Measurements from ENCODE around the gene INHBE.

The INHBE gene

DNA sequence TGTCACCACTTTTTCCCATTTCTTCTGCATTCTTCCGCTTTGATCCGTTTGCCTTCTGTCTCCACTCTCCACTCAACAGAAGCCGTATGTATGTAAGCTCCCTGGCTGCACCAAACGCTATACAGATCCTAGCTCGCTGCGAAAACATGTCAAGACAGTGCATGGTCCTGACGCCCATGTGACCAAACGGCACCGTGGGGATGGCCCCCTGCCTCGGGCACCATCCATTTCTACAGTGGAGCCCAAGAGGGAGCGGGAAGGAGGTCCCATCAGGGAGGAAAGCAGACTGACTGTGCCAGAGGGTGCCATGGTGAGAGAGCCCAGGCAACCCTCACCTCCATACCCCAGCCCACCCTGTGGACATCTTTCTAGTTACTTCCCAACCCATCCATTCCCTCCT, 12.8 kb downstream of the INHBE start:
- FAIRE-seq = no peak
- no peak for DNase-seq (ENCODE audit: insufficient read length, low spot score)
- TF ChIP-seq, protein P1, sequence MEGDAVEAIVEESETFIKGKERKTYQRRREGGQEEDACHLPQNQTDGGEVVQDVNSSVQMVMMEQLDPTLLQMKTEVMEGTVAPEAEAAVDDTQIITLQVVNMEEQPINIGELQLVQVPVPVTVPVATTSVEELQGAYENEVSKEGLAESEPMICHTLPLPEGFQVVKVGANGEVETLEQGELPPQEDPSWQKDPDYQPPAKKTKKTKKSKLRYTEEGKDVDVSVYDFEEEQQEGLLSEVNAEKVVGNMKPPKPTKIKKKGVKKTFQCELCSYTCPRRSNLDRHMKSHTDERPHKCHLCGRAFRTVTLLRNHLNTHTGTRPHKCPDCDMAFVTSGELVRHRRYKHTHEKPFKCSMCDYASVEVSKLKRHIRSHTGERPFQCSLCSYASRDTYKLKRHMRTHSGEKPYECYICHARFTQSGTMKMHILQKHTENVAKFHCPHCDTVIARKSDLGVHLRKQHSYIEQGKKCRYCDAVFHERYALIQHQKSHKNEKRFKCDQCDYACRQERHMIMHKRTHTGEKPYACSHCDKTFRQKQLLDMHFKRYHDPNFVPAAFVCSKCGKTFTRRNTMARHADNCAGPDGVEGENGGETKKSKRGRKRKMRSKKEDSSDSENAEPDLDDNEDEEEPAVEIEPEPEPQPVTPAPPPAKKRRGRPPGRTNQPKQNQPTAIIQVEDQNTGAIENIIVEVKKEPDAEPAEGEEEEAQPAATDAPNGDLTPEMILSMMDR (IDR thresholded peaks at IDR 0.05; ENCODE audit: insufficient read depth, missing control alignments) = no peak

DNA sequence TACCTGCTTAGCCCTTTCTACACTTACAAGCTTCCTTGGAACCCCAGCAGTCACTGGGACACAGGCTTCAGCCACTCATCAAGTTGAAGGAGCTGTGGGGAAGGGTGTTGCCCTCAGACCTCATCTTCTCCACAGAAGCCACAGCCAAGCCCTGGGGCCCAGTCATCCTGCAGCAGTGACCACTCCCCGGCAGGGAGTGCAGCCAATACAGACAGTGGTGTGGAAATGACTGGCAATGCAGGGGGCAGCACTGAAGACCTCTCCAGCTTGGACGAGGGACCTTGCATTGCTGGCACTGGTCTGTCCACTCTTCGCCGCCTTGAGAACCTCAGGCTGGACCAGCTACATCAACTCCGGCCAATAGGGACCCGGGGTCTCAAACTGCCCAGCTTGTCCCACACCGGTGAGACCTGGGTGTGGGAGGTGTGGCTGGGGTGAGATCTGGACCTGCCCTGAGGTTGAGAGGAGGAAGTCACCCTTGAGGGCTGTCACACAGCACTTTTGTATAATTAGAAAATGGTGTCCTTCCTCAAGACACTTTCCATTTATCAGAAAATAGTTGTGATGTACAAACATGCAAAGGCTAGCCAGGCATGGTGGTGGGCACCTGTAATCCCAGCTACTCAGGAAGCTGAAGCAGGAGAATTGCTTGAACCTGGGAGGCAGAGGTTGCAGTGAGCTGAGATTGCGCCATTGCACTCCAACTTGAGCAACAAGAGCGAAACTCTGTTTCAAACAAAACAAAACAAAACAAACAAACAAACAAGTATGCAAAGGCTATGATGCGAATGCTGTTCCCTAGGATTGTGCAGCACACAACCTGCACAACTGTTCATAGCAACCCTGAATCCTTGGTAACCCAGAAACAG, 14.4 kb downstream of the INHBE start:
- TF ChIP-seq, protein P1 (IDR thresholded peaks at IDR 0.05; ENCODE audit: insufficient read depth, missing control alignments) = no peak
- DNase-seq (ENCODE audit: insufficient read length, low spot score) (no peak), FAIRE-seq (no peak)

DNA sequence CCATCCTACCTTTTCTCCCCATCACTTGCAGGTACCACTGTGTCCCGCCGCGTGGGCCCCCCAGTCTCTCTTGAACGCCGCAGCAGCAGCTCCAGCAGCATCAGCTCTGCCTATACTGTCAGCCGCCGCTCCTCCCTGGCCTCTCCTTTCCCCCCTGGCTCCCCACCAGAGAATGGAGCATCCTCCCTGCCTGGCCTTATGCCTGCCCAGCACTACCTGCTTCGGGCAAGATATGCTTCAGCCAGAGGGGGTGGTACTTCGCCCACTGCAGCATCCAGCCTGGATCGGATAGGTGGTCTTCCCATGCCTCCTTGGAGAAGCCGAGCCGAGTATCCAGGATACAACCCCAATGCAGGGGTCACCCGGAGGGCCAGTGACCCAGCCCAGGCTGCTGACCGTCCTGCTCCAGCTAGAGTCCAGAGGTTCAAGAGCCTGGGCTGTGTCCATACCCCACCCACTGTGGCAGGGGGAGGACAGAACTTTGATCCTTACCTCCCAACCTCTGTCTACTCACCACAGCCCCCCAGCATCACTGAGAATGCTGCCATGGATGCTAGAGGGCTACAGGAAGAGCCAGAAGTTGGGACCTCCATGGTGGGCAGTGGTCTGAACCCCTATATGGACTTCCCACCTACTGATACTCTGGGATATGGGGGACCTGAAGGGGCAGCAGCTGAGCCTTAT, 15.3 kb downstream of the INHBE start:
- DNase-seq (ENCODE audit: insufficient read length, low spot score) (no peak), FAIRE-seq (no peak)

DNA sequence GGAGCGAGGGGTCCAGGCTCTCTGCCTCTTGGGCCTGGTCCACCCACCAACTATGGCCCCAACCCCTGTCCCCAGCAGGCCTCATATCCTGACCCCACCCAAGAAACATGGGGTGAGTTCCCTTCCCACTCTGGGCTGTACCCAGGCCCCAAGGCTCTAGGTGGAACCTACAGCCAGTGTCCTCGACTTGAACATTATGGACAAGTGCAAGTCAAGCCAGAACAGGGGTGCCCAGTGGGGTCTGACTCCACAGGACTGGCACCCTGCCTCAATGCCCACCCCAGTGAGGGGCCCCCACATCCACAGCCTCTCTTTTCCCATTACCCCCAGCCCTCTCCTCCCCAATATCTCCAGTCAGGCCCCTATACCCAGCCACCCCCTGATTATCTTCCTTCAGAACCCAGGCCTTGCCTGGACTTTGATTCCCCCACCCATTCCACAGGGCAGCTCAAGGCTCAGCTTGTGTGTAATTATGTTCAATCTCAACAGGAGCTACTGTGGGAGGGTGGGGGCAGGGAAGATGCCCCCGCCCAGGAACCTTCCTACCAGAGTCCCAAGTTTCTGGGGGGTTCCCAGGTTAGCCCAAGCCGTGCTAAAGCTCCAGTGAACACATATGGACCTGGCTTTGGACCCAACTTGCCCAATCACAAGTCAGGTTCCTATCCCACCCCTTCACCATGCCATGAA, 16.0 kb downstream of the INHBE start:
- TF ChIP-seq, protein P1 (IDR thresholded peaks at IDR 0.05; ENCODE audit: insufficient read depth, missing control alignments) = no peak
- FAIRE-seq = no peak
- DNase-seq (ENCODE audit: insufficient read length, low spot score) = no peak

More for the DNA sequence above, 15.3 kb downstream of the INHBE start:
- TF ChIP-seq, protein P1 (IDR thresholded peaks at IDR 0.05; ENCODE audit: insufficient read depth, missing control alignments) = no peak

DNA sequence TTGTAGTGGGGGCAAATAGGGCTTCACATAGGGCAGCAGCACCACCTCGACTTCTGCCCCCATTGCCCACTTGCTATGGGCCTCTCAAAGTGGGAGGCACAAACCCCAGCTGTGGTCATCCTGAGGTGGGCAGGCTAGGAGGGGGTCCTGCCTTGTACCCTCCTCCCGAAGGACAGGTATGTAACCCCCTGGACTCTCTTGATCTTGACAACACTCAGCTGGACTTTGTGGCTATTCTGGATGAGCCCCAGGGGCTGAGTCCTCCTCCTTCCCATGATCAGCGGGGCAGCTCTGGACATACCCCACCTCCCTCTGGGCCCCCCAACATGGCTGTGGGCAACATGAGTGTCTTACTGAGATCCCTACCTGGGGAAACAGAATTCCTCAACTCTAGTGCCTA, 16.6 kb downstream of the INHBE start:
- FAIRE-seq (no peak), DNase-seq (ENCODE audit: insufficient read length, low spot score) (no peak)
- TF ChIP-seq, protein P1 (IDR thresholded peaks at IDR 0.05; ENCODE audit: insufficient read depth, missing control alignments) = no peak

DNA sequence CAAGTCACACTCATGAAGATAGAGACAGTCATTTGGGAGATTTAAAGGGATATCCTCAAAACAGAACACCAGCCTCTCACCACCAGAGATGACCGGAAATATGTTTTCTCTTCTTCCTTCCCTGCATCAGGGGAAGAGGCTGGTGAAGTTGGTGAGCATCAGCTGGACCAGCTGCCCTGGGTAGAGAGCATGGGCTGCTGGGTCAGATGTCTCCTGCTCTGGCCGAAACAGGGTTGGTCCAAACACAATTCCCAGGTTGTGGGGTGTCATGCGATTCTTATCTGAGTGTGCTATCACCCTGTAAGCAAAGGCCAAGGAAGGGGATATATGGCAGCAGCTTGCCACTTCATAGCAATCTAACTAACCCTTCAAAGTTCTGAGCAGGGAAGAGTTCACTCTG, 17.3 kb downstream of the INHBE start:
- TF ChIP-seq, protein P1 (IDR thresholded peaks at IDR 0.05; ENCODE audit: insufficient read depth, missing control alignments) = no peak
- no peak for DNase-seq (ENCODE audit: insufficient read length, low spot score)
- FAIRE-seq = no peak
